ENCODE data around the gene MGAT3.

GRCh38 chr22:39463277-39463676 lies 6.5 kb downstream of the MGAT3 start:
- TF ChIP-seq CTCF (IDR thresholded peaks at IDR 0.05) (no peak), POLR2A (IDR thresholded peaks at IDR 0.05) (no peak)

Data from adrenal gland (tissue), 5 donors.